GM12864 (cell line): ENCODE measurements around the gene CACNA1F.

ENCODE experiments used
- DNase-seq: peaks from one replicate; pipeline ENCODE4 v3.0.0-alpha.2; 2011; ENCODE audit warnings: low read depth
- H3K4me3 ChIP-seq: 2 replicates; pipeline ENCODE4 v1.5.1; 2011; ENCODE audit warnings: mild to moderate bottlenecking, low read depth, low read length, control low read depth
- TF ChIP-seq, protein P1 (sequence below): IDR thresholded peaks from 2 replicates; pipeline ENCODE4 v1.5.1; 2011; ENCODE audit warnings: low read depth, mild to moderate bottlenecking, moderate library complexity, low read length, control low read depth, inconsistent platforms; ENCODE audit errors: missing control alignments

CACNA1F gene

DNA sequence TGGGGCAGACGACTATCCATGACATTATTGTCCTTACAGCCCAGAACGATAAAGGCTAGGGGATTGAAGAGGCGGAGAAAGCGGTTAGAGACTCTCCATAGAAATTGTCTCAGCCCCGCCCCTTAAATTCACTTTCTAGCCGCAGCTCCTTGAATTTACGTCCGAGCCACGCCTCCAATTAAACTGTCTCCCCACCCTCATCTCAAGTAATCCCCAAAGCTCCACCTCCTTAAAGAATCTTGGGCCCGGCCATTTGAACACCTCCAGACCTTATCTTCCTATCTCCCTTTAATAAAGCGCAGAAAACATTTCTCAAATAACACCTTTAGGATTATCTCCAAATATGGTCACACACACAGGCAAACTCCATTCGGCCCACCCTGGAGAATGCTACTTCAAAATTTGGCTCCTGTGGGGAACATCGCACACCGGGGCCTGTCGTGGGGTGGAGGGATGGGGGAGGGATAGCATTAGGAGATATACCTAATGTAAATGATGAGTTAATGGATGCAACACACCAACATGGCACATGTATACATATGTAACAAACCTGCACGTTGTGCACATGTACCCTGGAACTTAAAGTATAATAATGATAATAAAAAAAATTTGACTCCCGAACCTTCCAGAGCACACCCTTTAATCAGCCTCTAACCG, 77.8 kb downstream of the CACNA1F start:
- peak overlapping the region; percentile 59 for H3K4me3 ChIP-seq
- DNase-seq = no peak

More for the DNA sequence above, 77.8 kb downstream of the CACNA1F start:
- TF ChIP-seq, protein P1, sequence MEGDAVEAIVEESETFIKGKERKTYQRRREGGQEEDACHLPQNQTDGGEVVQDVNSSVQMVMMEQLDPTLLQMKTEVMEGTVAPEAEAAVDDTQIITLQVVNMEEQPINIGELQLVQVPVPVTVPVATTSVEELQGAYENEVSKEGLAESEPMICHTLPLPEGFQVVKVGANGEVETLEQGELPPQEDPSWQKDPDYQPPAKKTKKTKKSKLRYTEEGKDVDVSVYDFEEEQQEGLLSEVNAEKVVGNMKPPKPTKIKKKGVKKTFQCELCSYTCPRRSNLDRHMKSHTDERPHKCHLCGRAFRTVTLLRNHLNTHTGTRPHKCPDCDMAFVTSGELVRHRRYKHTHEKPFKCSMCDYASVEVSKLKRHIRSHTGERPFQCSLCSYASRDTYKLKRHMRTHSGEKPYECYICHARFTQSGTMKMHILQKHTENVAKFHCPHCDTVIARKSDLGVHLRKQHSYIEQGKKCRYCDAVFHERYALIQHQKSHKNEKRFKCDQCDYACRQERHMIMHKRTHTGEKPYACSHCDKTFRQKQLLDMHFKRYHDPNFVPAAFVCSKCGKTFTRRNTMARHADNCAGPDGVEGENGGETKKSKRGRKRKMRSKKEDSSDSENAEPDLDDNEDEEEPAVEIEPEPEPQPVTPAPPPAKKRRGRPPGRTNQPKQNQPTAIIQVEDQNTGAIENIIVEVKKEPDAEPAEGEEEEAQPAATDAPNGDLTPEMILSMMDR = no peak
